H1 (cell line): ENCODE data around the gene ITPR3. TPM values are rescaled to one million over a fixed set of nuclear protein-coding genes. Genes with fewer than 3 reads are reported as not detected.

Experiments
- CTCF ChIA-PET: fragments of 300-600 bp; sonication (Branson Sonifier 250); formaldehyde crosslinking; loops from one replicate; lab custom pipeline; 2021; ENCODE audit not compliant: partially characterized antibody; lab: Charles Lee
- POLR2A ChIA-PET: fragments of 300-600 bp; sonication (Branson Sonifier 250); formaldehyde crosslinking; loops from one replicate; lab custom pipeline; 2021; ENCODE audit warnings: inconsistent platforms; ENCODE audit not compliant: partially characterized antibody; lab: Charles Lee
- DNase-seq, 2 experiments: peaks; one replicate each; pipeline versions ENCODE4 v3.0.0 to v3.0.0-alpha.2; 2010 to 2022; ENCODE audit warnings: low spot score in 2 of 2, low read depth in 1 of 2, mixed read lengths in 1 of 2
- FAIRE-seq: peaks from 2 replicates; lab custom pipeline; 2011; peaks lifted over from hg19 to GRCh38; lab: Jason Lieb, UNC
- H2AFZ ChIP-seq: 2 replicates; pipeline ENCODE4 v1.8.1; 2012; ENCODE audit warnings: low read length, inconsistent platforms
- H2AK5ac ChIP-seq: 2 replicates; pipeline ENCODE4 v1.6.1; 2013; ENCODE audit warnings: low read depth, low read length
- H2BK120ac ChIP-seq: replicated peaks from 2 replicates; pipeline ENCODE3; 2013; ENCODE audit warnings: low read depth, low read length, inconsistent platforms
- H2BK12ac ChIP-seq: 2 replicates; pipeline ENCODE4 v1.6.1; 2013; ENCODE audit warnings: low read depth, low read length
- H2BK15ac ChIP-seq: 2 replicates; pipeline ENCODE4 v1.6.1; 2013; ENCODE audit warnings: low read length
- H2BK20ac ChIP-seq: 2 replicates; pipeline ENCODE4 v1.6.1; 2013; ENCODE audit warnings: low read length
- H2BK5ac ChIP-seq: 2 replicates; pipeline ENCODE4 v1.6.1; 2013; ENCODE audit warnings: low read depth, low read length
- H3K14ac ChIP-seq: 2 replicates; pipeline ENCODE4 v1.6.1; 2013; ENCODE audit warnings: inconsistent platforms; ENCODE audit not compliant: insufficient read length
- H3K18ac ChIP-seq: 2 replicates; pipeline ENCODE4 v1.6.1; 2013; ENCODE audit warnings: low read length; ENCODE audit errors: extremely low read depth
- H3K23ac ChIP-seq: 2 replicates; pipeline ENCODE4 v1.6.1; 2013; ENCODE audit warnings: inconsistent platforms; ENCODE audit not compliant: insufficient read length
- H3K23me2 ChIP-seq: 2 replicates; pipeline ENCODE4 v1.6.1; 2013; ENCODE audit warnings: low read depth, low read length
- H3K27ac ChIP-seq: 2 replicates; pipeline ENCODE4 v1.6.1; 2011; ENCODE audit warnings: low read depth, low read length, inconsistent platforms
- H3K27me3 ChIP-seq, 4 experiments: replicated peaks in 1 of 4; 1 replicate in 1 of 4; 2 replicates in 3 of 4; pipeline versions ENCODE4 v1.6.1 to v1.8.1; 2011 to 2013; ENCODE audit warnings: low read length in 3 of 4, mild to moderate bottlenecking in 3 of 4, inconsistent platforms in 2 of 4, mixed read lengths in 2 of 4, moderate library complexity in 1 of 4; ENCODE audit not compliant: control insufficient read depth in 3 of 4, insufficient read depth in 3 of 4; ENCODE audit errors: extremely low read depth in 1 of 4
- H3K36me3 ChIP-seq, 4 experiments: 2 replicates each; pipeline versions ENCODE4 v1.6.1 to v1.8.1; 2011 to 2013; ENCODE audit warnings: mild to moderate bottlenecking in 4 of 4, low read length in 3 of 4, moderate library complexity in 2 of 4, control low read depth in 1 of 4, inconsistent platforms in 1 of 4; ENCODE audit not compliant: insufficient read depth in 4 of 4, control insufficient read depth in 2 of 4
- H3K4ac ChIP-seq: replicated peaks from 2 replicates; pipeline ENCODE3; 2013; ENCODE audit warnings: low read length, low read depth, mixed read lengths, inconsistent platforms; ENCODE audit not compliant: insufficient read length
- H3K4me1 ChIP-seq, 4 experiments: replicated peaks in 1 of 4; 1 replicate in 1 of 4; 2 replicates in 3 of 4; pipeline versions ENCODE4 v1.6.1 to v1.8.1; 2011 to 2013; ENCODE audit warnings: low read length in 3 of 4, inconsistent platforms in 2 of 4, mixed read lengths in 1 of 4; ENCODE audit not compliant: insufficient read depth in 4 of 4, control insufficient read depth in 3 of 4
- H3K4me2 ChIP-seq, 2 experiments: 2 replicates each; pipeline versions ENCODE4 v1.6.1 to v1.8.1; 2011 to 2013; ENCODE audit warnings: low read depth in 2 of 2, low read length in 2 of 2, control low read depth in 1 of 2, inconsistent platforms in 1 of 2, mild to moderate bottlenecking in 1 of 2; ENCODE audit not compliant: insufficient read depth in 1 of 2
- H3K4me3 ChIP-seq, 4 experiments: fragments of 200-600, 300-600 bp in 1 of 4; sonication (generic), shearing (Covaris generic), sonication (Bioruptor Twin) in 1 of 4; 2 replicates each; pipeline versions ENCODE4 v1.5.1 to v1.8.1; 2011 to 2016; ENCODE audit warnings: low read length in 4 of 4, low read depth in 3 of 4, control low read depth in 2 of 4, inconsistent platforms in 2 of 4, mild to moderate bottlenecking in 2 of 4, mixed read lengths in 1 of 4, moderate library complexity in 1 of 4; ENCODE audit not compliant: insufficient read depth in 2 of 4; ENCODE audit errors: extremely low read depth in 1 of 4
- H3K56ac ChIP-seq: replicated peaks from 2 replicates; pipeline ENCODE3; 2013; ENCODE audit warnings: low read depth, mild to moderate bottlenecking, mixed read lengths, low read length, inconsistent platforms; ENCODE audit not compliant: insufficient read length
- H3K79me1 ChIP-seq: 2 replicates; pipeline ENCODE4 v1.6.1; 2013; ENCODE audit warnings: low read depth, low read length, control low read depth
- H3K79me2 ChIP-seq, 2 experiments: 2 replicates each; pipeline versions ENCODE4 v1.6.1 to v1.8.1; 2012 to 2013; ENCODE audit warnings: low read length in 2 of 2, mild to moderate bottlenecking in 2 of 2, inconsistent platforms in 1 of 2; ENCODE audit not compliant: insufficient read depth in 2 of 2, control insufficient read depth in 1 of 2
- H3K9ac ChIP-seq, 4 experiments: replicated peaks in 1 of 4; 1 replicate in 1 of 4; 2 replicates in 3 of 4; pipeline versions ENCODE4 v1.6.1 to v1.8.1; 2011 to 2013; ENCODE audit warnings: low read depth in 3 of 4, low read length in 3 of 4, control low read depth in 2 of 4, mild to moderate bottlenecking in 2 of 4, moderate library complexity in 2 of 4, inconsistent platforms in 1 of 4; ENCODE audit errors: extremely low read depth in 1 of 4
- H3K9me3 ChIP-seq, 2 experiments: 2 replicates each; pipeline versions ENCODE4 v1.6.1 to v1.8.1; 2012 to 2013; ENCODE audit warnings: mild to moderate bottlenecking in 2 of 2, moderate library complexity in 2 of 2, control low read depth in 1 of 2, inconsistent platforms in 1 of 2, low read depth in 1 of 2, low read length in 1 of 2, mixed read lengths in 1 of 2; ENCODE audit not compliant: insufficient read depth in 2 of 2
- H4K20me1 ChIP-seq, 2 experiments: replicated peaks in 1 of 2; 2 replicates each; pipeline versions ENCODE3 to v1.8.1; 2011 to 2013; ENCODE audit warnings: inconsistent platforms in 2 of 2, low read length in 2 of 2, mild to moderate bottlenecking in 1 of 2; ENCODE audit not compliant: insufficient read depth in 2 of 2, control insufficient read depth in 1 of 2
- H4K5ac ChIP-seq: 2 replicates; pipeline ENCODE4 v1.6.1; 2013; ENCODE audit warnings: low read length, low read depth, mixed read lengths, inconsistent platforms; ENCODE audit not compliant: insufficient read length
- H4K8ac ChIP-seq: 2 replicates; pipeline ENCODE4 v1.8.0; 2013; ENCODE audit warnings: mild to moderate bottlenecking, moderate library complexity, low read length, inconsistent platforms; ENCODE audit not compliant: insufficient read depth; ENCODE audit errors: extremely low read depth
- H4K91ac ChIP-seq: replicated peaks from 2 replicates; pipeline ENCODE3; 2013; ENCODE audit warnings: low read length, mixed read lengths, inconsistent platforms; ENCODE audit not compliant: insufficient read length
- FOSL1 ChIP-seq: IDR thresholded peaks from 2 replicates; pipeline ENCODE4 v1.6.1; 2011; ENCODE audit warnings: mild to moderate bottlenecking, low read depth, low read length, moderate library complexity; ENCODE audit not compliant: insufficient read depth
- GABPA ChIP-seq: IDR thresholded peaks from 2 replicates; pipeline ENCODE4 v1.6.1; 2011; ENCODE audit warnings: mild to moderate bottlenecking, low read length, moderate library complexity, borderline replicate concordance; ENCODE audit not compliant: insufficient read depth
- KDM4A ChIP-seq: IDR thresholded peaks from one replicate; pipeline ENCODE4 v1.7.1; 2012; ENCODE audit warnings: low read depth, mild to moderate bottlenecking, moderate library complexity, low read length, inconsistent platforms; ENCODE audit not compliant: severe bottlenecking
- KDM5A ChIP-seq: fragments of 200-600 bp; IDR thresholded peaks from 2 replicates; pipeline ENCODE4 v1.7.1; 2012; ENCODE audit warnings: mild to moderate bottlenecking, low read length, inconsistent platforms, mixed read lengths
- POLR2AphosphoS5 ChIP-seq: IDR thresholded peaks from 2 replicates; pipeline ENCODE4 v1.6.1; 2011; ENCODE audit warnings: low read depth, low read length
- RBBP5 ChIP-seq: IDR thresholded peaks from 2 replicates; pipeline ENCODE4 v1.7.1; 2012; ENCODE audit warnings: low read depth, mild to moderate bottlenecking, inconsistent platforms, low read length, moderate library complexity, borderline replicate concordance
- RXRA ChIP-seq: IDR thresholded peaks from 2 replicates; pipeline ENCODE4 v1.6.1; 2011; ENCODE audit warnings: low read depth, mild to moderate bottlenecking, low read length, moderate library complexity; ENCODE audit not compliant: insufficient read depth
- SAP30 ChIP-seq: fragments of 300-600 bp; sonication (generic); IDR thresholded peaks from 2 replicates; pipeline ENCODE4 v1.7.1; 2012; ENCODE audit warnings: low read length, moderate library complexity, mild to moderate bottlenecking, inconsistent platforms; ENCODE audit not compliant: insufficient read depth, insufficient replicate concordance
- SIX5 ChIP-seq: IDR thresholded peaks from 2 replicates; pipeline ENCODE4 v1.6.1; 2011; ENCODE audit warnings: mild to moderate bottlenecking, low read depth, low read length
- TBP ChIP-seq: IDR thresholded peaks from 2 replicates; pipeline ENCODE4 v1.6.1; 2011; ENCODE audit warnings: low read depth, low read length, improper control_type of control experiment
- TCF12 ChIP-seq: IDR thresholded peaks from 2 replicates; pipeline ENCODE4 v1.6.1; 2011; ENCODE audit warnings: low read depth, mild to moderate bottlenecking, low read length
- YY1 ChIP-seq: IDR thresholded peaks from 2 replicates; pipeline ENCODE4 v1.6.1; 2011; ENCODE audit warnings: low read depth, mild to moderate bottlenecking, low read length
- WGBS, 2 experiments: shearing (Covaris generic) in 1 of 2; methylation state at CpG; one replicate each; pipeline versions ENCODE4 v1.1.6 to v1.1.7; 2013 to 2015; ENCODE audit warnings: low lambda C conversion rate in 2 of 2, mixed read lengths in 2 of 2, inconsistent platforms in 1 of 2, low coverage in 1 of 2, missing lambda C conversion rate in 1 of 2; ENCODE audit not compliant: insufficient replicate concordance in 2 of 2, insufficient coverage in 1 of 2, insufficient read length in 1 of 2; ENCODE audit errors: extremely low coverage in 1 of 2, missing lambda C conversion rate in 1 of 2; 5-methylcytosine and 5-hydroxymethylcytosine counted together
- polyA plus RNA-seq, 7 experiments: library from polyadenylated mRNA; depleted of rRNA in 3 of 7; stranded (reverse) in 5 of 7; unstranded in 2 of 7; fragments of >200 nt in 5 of 7; fragments of 200-250 nt in 2 of 7; gene quantifications; 1 replicate in 5 of 7; 2 replicates in 1 of 7; 4 replicates in 1 of 7; pipeline versions ENCODE4 v1.2.1 to v1.2.3, GENCODE V29; 2011 to 2013; ENCODE audit warnings: missing spikeins in 2 of 7, mixed read lengths in 2 of 7
- total RNA-seq: library from RNA; stranded (reverse); fragmentation: NEBNext Ultra II Directional; extraction: Animal tissue kit (Norgen Biotek cat#: 25700); gene quantifications from 2 replicates; pipeline ENCODE4 v1.2.1, GENCODE V29; 2021
- TF ChIP-seq, protein P1 (sequence below): IDR thresholded peaks from 2 replicates; pipeline ENCODE4 v1.6.1; 2012; ENCODE audit warnings: inconsistent platforms

ITPR3 gene
- total and polyA plus RNA-seq, 2 of the 8 experiments (the other 6 are each of a cell fraction or from before 2014, with no cell fraction given): 29.1 to 45.7 TPM

DNA sequence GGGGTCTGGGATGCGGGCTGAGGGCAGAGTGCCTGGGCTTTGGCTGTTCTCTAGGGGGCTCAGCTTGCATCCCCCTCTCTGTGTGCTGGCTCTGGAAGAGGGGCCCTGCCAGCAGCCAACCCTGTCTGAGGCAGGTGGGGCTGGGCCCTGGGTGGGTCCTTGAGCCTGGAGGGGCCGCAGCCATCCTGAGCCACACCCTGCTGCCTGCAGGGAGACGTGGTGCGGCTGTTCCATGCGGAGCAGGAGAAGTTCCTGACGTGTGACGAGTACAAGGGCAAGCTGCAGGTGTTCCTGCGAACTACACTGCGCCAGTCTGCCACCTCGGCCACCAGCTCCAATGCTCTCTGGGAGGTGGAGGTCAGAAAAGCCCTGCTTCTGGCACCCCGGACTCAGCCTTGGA, 41.2 kb downstream of the ITPR3 start:
- H4K8ac ChIP-seq: peak overlapping the region; percentile 46; the same call in 1 of the 2 replicates
- H3K23ac ChIP-seq: no peak overlapping the region
- H3K18ac ChIP-seq: no peak overlapping the region
- H4K91ac ChIP-seq: no peak overlapping the region
- H3K79me2 ChIP-seq: no peaks in the 10 kb centered on the region
- no peaks in the 10 kb centered on the region for H3K9me3 ChIP-seq
- 84% methylated on average over 11 of the region's 11 CpGs; no CpG with 5 or more reads in 1 of the 2 experiments for WGBS, 2 experiments
- H2BK12ac ChIP-seq: no peak overlapping the region
- H3K23me2 ChIP-seq: no peaks in the 10 kb centered on the region
- FAIRE-seq: no peak
- H2BK5ac ChIP-seq: no peak overlapping the region
- TF ChIP-seq RXRA (no peak), KDM4A (no peak), FOSL1 (no peak), SAP30 (no peak), RBBP5 (no peak), KDM5A (no peak), POLR2AphosphoS5 (no peak), YY1 (no peak), TBP (no peak), GABPA (no peak), SIX5 (no peak), TCF12 (no peak)
- TF ChIP-seq, protein P1, sequence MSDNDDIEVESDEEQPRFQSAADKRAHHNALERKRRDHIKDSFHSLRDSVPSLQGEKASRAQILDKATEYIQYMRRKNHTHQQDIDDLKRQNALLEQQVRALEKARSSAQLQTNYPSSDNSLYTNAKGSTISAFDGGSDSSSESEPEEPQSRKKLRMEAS: no peak
- no peak overlapping the region for H2BK120ac ChIP-seq
- H3K14ac ChIP-seq: no peak overlapping the region
- no peak overlapping the region for H2BK15ac ChIP-seq
- ChIA-PET CTCF (interaction anchor here (0.7 to 12.7 kb wide), 6 partner anchors 7 to 438 kb away, joined by 3 to 102 read pairs (median 4); no protein-coding TSS in a partner anchor), POLR2A (interaction anchor here (0.7 kb wide), 1 partner anchor 72 kb away, joined by 3 read pairs; no protein-coding TSS in a partner anchor)
- H3K36me3 ChIP-seq: peaks cover 3 to 7% (median 3%) of the 10 kb centered on the region in 4 experiments; a peak in 6 of 8 replicates
- no peaks in the 10 kb centered on the region for H3K79me1 ChIP-seq
- H3K4me3 ChIP-seq: no peak overlapping the region
- peaks cover 0 to 5% of the 10 kb centered on the region in 2 experiments for H4K20me1 ChIP-seq
- H4K5ac ChIP-seq: no peak overlapping the region
- no peak overlapping the region for H2BK20ac ChIP-seq
- no peaks in the 10 kb centered on the region for H3K27me3 ChIP-seq
- H3K9ac ChIP-seq: no peak overlapping the region
- H3K4me2 ChIP-seq: no peak overlapping the region
- H2AFZ ChIP-seq: no peak overlapping the region
- H3K4me1 ChIP-seq: 0 out of 7 replicates have a peak, but pooled peaks cover 0 to 3% (median 0%) of the 10 kb centered on the region in 4 experiments
- H3K27ac ChIP-seq: no peak overlapping the region
- H3K56ac ChIP-seq: no peak overlapping the region
- no peak overlapping the region for H2AK5ac ChIP-seq
- no peak overlapping the region for H3K4ac ChIP-seq
- DNase-seq: no peak
